GM23248 (cell line): ENCODE results near the gene SELENOS.

Experiments used
- EZH2 ChIP-seq: fragments of 200-600 bp; sonication (generic); IDR thresholded peaks from 2 replicates; pipeline ENCODE4 v1.6.1; 2018; ENCODE audit warnings: antibody characterized with exemption, mild to moderate bottlenecking; ENCODE audit not compliant: insufficient read depth, poor library complexity, severe bottlenecking
- EZH2phosphoT487 ChIP-seq: fragments of 200-600 bp; sonication (generic); IDR thresholded peaks from 2 replicates; pipeline ENCODE4 v1.6.1; 2018; ENCODE audit warnings: antibody characterized with exemption, moderate library complexity, mild to moderate bottlenecking, low read depth; ENCODE audit not compliant: insufficient read depth

DNA sequence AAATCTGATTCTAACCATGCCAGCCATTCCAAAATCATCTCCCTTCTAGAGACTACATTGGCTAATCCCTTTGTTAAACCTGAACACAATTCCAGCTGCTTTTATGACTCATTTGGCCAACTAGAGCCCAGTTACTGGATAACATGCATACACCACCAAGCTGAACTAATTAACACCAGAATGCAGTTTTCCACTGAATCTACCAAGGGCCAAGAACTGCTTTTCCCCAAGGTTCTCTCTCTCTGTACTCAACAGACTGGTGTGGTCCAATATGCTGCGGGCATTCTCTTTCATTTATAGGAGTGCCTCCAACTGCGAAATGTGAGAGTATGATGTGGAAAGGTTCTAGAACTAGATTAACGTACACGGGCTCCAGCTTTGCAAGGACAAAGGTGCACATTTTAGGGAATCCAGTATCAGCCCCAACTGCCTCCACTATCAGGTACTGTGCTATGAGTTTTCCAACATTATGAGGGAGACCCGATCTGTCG is 26.9 kb downstream of the SELENOS start:
- TF ChIP-seq EZH2phosphoT487 (no peak), EZH2 (no peak)
